GM12875 (cell line): ENCODE data around the gene TTC29.

ENCODE experiments used
- H3K4me3 ChIP-seq: one replicate; pipeline ENCODE4 v1.5.1; 2011; ENCODE audit warnings: low read depth, low read length, control low read depth
- TF ChIP-seq, protein P1 (sequence below): IDR thresholded peaks from 2 replicates; pipeline ENCODE4 v1.5.1; 2011; ENCODE audit warnings: low read depth, mild to moderate bottlenecking, control low read depth, inconsistent platforms, low read length, moderate library complexity, borderline replicate concordance; ENCODE audit not compliant: insufficient read depth

TTC29 gene

DNA sequence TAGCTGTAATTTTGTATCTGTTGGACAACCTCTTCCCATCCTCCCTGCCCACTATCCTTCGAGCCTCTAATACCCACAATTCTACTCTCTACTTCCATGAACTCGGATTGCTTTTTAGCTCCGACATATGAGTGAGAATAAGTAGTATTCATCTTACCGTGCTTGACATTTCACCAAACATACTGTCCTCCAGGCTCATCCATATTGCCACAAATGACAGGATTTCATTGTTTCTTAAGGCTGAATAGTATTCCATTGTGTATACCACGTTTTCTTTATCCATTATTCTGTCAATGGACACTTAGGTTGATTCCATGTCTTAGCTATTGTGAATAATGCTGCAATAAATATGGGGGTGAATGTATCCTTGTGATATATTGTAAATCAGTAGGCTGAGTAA, 26.4 kb upstream of the TTC29 start:
- H3K4me3 ChIP-seq, result no peak overlapping the region
- TF ChIP-seq, protein P1, sequence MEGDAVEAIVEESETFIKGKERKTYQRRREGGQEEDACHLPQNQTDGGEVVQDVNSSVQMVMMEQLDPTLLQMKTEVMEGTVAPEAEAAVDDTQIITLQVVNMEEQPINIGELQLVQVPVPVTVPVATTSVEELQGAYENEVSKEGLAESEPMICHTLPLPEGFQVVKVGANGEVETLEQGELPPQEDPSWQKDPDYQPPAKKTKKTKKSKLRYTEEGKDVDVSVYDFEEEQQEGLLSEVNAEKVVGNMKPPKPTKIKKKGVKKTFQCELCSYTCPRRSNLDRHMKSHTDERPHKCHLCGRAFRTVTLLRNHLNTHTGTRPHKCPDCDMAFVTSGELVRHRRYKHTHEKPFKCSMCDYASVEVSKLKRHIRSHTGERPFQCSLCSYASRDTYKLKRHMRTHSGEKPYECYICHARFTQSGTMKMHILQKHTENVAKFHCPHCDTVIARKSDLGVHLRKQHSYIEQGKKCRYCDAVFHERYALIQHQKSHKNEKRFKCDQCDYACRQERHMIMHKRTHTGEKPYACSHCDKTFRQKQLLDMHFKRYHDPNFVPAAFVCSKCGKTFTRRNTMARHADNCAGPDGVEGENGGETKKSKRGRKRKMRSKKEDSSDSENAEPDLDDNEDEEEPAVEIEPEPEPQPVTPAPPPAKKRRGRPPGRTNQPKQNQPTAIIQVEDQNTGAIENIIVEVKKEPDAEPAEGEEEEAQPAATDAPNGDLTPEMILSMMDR, result no peak

DNA sequence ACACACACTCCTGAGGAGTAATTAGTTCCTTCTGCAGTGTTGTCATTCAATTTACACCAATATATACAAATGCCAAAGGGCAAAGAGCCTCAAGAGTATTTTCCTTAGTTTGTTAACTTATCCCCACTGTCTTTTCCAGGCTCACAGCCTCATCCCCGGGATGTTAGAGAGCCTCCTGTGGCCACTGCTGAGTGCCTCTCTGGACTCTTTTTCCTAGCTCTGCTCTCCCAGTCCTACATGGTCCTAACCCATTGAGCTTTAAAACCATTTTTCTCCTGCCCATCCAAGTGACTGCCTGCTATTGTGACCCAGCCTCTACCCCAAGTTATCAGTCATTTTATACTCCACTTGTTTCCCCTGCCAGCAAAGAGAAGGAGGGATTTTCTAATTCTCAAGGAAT, 23.5 kb upstream of the TTC29 start:
- TF ChIP-seq, protein P1, result no peak
- no peak overlapping the region for H3K4me3 ChIP-seq

DNA sequence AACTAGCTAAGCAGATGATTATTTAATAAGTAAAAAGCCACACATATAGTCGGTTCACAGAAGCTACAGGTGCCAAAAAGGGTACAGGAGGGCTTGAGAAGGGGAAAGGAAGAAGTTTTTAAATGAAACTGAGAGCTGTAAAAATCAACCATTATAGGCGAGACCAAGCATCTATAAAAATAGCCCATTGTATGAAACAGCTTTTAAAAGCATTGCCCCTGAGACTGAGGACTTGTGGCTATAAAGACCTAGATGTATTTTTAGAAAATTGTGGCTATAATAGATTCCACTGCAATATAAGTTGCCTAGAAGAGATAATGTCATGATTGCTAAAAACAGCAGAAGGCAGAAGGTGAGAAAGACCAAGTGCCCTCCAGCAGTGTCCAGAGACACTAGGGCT, 15.0 kb upstream of the TTC29 start:
- H3K4me3 ChIP-seq, result no peak overlapping the region
- TF ChIP-seq, protein P1, result no peak

DNA sequence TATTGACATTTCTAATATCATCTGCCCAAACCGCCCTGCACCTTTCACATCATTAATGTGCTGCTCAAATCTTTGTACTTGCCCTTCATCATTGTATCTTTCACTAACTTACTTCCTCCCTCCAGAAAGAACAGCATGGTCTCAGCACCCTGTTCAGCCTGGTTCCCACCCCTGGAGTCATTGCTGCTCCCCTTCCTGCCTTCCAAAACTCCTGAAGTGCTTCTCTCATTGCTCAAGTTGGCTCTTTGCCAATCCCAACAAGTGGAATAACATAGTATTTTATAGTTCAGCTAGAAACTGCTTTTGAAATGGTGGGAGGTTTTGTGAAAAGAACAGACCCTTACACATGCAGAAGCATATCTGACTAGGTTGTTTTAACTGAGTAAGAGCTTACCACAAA, 14.0 kb upstream of the TTC29 start:
- TF ChIP-seq, protein P1, result no peak
- H3K4me3 ChIP-seq, result no peak overlapping the region

DNA sequence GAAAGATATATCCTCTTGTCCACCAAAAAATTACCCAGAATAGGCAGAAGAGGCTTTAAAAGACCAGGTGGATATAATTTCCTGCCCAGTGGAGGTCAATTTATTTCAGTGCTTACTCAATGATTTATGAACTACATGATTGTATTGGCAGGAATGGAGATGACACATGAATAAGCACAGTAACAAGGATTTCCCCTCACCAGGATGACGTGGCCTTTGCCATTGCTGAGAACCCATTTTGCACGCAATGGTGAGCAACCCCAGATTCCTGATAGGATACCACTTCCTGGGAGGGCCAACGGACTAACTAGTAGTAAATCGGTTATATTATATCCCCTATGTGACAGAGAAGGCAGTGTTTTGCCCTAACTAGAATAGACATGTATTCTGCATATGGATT, 11.6 kb upstream of the TTC29 start:
- no peak overlapping the region for H3K4me3 ChIP-seq
- TF ChIP-seq, protein P1, result no peak

DNA sequence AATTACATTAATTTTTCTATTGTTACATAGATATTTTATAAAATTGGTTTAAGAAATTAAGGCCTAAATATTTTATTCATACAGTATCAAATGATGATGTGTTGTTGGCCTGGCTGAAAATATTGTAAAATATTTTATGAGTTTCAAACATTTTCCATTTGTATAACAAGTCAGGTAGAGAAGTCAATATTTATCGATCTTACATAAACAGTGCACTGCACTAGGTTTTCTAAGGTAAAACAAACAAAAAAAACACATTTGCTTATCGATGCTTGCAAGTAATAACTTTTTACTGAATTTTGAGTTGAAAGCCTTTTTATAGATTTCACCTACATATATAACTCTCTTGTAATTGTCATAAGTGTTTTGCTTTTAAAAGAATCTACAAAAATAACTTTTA, 7.2 kb upstream of the TTC29 start:
- no peak overlapping the region for H3K4me3 ChIP-seq
- TF ChIP-seq, protein P1, result no peak

DNA sequence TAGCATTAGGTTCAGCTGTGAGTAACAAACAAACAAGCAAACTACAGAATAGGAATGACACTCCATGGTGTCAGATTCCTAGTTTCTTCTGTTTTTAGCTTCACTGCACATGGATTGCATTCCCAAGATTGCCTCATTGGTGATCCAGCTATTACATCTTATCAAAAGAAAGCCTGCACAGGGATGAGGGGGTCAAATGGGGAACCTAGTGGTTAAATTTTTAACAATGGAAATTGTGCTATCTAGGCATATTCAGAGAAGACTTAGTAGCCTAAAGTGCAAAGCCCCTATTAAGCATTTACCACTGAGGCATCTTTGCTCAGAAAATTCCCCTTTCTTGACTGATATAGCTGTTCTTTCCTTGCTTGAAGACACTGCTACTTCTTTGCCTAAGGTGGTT, 3.9 kb upstream of the TTC29 start:
- no peak overlapping the region for H3K4me3 ChIP-seq
- TF ChIP-seq, protein P1, result no peak
